Brain microvascular endothelial cell (primary cell): ENCODE results near the gene PPARA.

ENCODE experiments used
- DNase-seq: peaks from one replicate; pipeline ENCODE4 v3.0.0-alpha.2; 2020
- H3K27ac ChIP-seq: fragments of 250-450 bp; sonication (Bioruptor Pico); 2 replicates; pipeline ENCODE4 v1.5.1; 2020; ENCODE audit warnings: mild to moderate bottlenecking, moderate library complexity
- H3K27me3 ChIP-seq: fragments of 250-450 bp; sonication (Bioruptor Pico); replicated peaks from 2 replicates; pipeline ENCODE4 v1.5.1; 2020; ENCODE audit warnings: mild to moderate bottlenecking
- H3K36me3 ChIP-seq: fragments of 250-450 bp; sonication (Bioruptor Pico); replicated peaks from 2 replicates; pipeline ENCODE4 v1.5.1; 2020; ENCODE audit warnings: mild to moderate bottlenecking
- H3K4me3 ChIP-seq: 2 replicates; pipeline ENCODE4 v1.5.1; 2011; ENCODE audit warnings: low read depth, mild to moderate bottlenecking, control low read depth, low read length, moderate library complexity
- in situ Hi-C: cut with HindIII; loops from 2 replicates; pipeline ENCODE4 v1.10.0; 2017; ENCODE audit warnings: low sequenced_read_pairs, low pct_ligation_motif_present
- TF ChIP-seq, protein P1 (sequence below): IDR thresholded peaks from 2 replicates; pipeline ENCODE4 v1.5.1; 2011; ENCODE audit warnings: low read depth, mild to moderate bottlenecking, moderate library complexity, low read length, control low read depth, inconsistent platforms; ENCODE audit errors: missing control alignments

PPARA gene

DNA sequence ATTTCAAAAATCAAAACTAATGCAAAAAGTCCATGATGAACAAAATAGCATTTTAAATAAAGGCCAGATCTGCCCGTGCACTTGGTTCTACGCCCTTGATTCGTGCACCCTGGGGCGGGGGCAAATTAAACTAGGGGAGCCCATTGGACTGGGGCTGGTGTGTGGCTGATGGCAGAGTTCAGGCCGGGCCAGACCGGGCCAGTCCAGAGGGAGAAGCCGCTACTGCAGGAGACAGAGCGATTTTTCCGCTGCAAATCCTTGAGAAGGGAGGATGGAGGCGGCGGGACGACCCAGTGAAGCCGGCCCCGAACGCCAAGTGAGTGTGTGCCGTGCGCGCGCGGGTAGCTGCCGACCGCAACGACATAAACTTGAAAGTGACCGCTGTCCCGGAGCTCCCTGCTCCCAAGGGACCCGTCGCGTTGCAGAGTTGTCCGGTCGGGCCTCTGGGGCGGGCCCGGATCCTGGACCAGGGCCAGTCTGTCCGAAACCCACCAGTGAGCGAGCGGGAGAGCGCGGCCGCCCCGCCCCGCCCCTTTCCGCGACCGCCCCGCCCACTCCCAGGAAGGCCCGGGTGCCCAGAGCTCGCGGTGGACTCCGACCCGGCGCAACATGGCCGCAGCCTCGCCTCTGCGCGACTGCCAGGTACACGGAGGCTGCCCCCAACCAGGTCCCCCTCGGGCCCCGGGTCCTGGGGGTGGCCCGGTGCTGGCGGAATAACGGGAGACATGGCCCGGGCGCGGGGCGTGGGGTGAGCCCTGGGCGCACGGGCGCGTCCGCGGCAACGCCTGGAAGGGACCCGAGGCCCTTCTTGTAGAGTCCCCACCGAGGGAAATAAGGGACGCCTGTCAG lies 117.3 kb downstream of the PPARA start, which contains the start of gene TTC38:
Gene TTC38, plus strand, starts transcription at position 578 of the 849 bp plus-strand sequence. Its CDS starts 32 bp downstream, at position 610.
- Histone ChIP-seq H3K27ac (no peak within 1 kb of the TSS), H3K4me3 (peak within 1 kb of the TSS; percentile 73), H3K27me3 (no peaks in the 10 kb centered on the region), H3K36me3 (peaks cover 3% of the 10 kb centered on the region)
- TF ChIP-seq, protein P1, sequence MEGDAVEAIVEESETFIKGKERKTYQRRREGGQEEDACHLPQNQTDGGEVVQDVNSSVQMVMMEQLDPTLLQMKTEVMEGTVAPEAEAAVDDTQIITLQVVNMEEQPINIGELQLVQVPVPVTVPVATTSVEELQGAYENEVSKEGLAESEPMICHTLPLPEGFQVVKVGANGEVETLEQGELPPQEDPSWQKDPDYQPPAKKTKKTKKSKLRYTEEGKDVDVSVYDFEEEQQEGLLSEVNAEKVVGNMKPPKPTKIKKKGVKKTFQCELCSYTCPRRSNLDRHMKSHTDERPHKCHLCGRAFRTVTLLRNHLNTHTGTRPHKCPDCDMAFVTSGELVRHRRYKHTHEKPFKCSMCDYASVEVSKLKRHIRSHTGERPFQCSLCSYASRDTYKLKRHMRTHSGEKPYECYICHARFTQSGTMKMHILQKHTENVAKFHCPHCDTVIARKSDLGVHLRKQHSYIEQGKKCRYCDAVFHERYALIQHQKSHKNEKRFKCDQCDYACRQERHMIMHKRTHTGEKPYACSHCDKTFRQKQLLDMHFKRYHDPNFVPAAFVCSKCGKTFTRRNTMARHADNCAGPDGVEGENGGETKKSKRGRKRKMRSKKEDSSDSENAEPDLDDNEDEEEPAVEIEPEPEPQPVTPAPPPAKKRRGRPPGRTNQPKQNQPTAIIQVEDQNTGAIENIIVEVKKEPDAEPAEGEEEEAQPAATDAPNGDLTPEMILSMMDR = no peak
- in situ Hi-C loops = no loop called here
- peak; percentile 66 for DNase-seq

DNA sequence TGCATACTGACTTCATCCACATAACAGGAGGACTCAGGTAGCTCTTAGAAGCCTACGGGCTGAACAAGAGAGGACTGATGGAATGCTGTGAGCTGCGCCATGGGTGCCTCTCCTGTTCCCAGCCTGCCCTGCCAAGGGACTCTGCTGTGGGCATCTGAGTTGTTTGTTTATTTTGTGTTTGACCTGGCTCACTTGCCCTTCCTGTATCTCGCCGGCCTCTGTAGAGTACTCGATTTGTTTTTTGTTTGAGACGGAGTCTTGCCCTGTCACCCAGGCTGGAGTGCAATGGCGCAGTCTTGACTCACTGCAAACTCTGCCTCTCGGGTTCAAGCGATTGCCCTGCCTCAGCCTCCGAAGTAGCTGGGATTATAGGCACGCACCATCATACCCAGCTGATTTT lies 119.2 kb downstream of the PPARA start:
- Histone ChIP-seq H3K27me3 (no peaks in the 10 kb centered on the region), H3K27ac (no peak overlapping the region), H3K36me3 (peaks cover 12% of the 10 kb centered on the region), H3K4me3 (no peak overlapping the region)
- in situ Hi-C loops = no loop called here
- DNase-seq = no peak
- TF ChIP-seq, protein P1 = no peak

DNA sequence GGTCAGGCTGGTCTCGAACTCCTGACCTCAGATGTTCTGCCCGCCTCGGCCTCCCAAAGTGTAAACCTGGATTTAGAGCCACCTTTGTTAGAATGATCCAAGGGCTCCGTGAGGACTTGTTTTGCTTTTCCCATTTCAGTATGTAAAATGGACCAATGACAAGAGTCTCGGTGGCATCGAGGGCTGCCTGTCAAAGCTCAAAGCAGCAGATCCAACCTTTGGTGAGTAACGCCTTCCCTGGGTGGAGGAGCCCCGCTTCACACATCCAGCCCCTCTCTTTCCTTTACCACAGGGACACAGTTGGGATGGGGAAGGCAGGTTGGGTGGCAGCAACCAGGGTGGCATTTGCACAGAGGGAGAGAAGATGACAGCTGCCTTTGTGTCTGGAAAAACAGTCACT lies 121.9 kb downstream of the PPARA start:
- H3K4me3 ChIP-seq = no peak overlapping the region
- H3K36me3 ChIP-seq = peaks cover 26% of the 10 kb centered on the region
- TF ChIP-seq, protein P1 = no peak
- no peak for DNase-seq
- in situ Hi-C loops = no loop called here
- no peak overlapping the region for H3K27ac ChIP-seq
- H3K27me3 ChIP-seq = no peaks in the 10 kb centered on the region

DNA sequence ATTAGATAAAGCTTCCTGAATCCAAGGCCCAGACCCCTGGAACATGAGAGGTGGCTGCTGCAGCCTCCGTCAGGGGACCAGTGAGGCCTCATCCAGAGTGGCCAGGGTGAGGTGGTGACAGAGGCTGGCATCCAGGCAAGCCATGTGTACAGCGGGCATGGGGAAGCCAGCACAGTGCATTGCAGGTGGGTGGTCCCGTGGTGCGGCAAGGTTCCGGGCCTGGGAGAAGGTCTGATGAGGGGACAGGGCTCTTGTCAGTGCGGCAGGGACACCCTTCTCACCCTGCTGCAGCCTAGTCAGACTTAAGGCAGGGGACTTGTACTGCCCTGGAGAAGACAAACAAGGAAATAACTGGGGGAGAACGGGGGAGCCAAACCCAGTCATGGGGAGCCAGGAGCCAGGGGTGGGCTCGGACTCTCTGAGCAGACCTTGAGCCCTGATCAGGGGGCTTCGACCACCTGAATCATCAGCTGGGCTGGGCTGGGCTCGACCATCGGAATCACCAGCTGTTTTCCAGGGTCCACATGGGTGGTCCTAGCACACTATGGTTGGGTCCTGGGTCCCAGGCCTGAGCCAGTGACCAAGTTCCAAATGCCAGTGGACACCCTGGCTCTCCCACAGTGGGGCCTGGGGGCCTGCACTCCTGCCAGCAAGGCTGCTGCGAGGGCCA lies 122.6 kb downstream of the PPARA start:
- Histone ChIP-seq H3K27ac (no peak overlapping the region), H3K36me3 (peaks cover 30% of the 10 kb centered on the region), H3K4me3 (no peak overlapping the region), H3K27me3 (no peaks in the 10 kb centered on the region)
- no peak for DNase-seq
- TF ChIP-seq, protein P1 = no peak
- in situ Hi-C loops = no loop called here

DNA sequence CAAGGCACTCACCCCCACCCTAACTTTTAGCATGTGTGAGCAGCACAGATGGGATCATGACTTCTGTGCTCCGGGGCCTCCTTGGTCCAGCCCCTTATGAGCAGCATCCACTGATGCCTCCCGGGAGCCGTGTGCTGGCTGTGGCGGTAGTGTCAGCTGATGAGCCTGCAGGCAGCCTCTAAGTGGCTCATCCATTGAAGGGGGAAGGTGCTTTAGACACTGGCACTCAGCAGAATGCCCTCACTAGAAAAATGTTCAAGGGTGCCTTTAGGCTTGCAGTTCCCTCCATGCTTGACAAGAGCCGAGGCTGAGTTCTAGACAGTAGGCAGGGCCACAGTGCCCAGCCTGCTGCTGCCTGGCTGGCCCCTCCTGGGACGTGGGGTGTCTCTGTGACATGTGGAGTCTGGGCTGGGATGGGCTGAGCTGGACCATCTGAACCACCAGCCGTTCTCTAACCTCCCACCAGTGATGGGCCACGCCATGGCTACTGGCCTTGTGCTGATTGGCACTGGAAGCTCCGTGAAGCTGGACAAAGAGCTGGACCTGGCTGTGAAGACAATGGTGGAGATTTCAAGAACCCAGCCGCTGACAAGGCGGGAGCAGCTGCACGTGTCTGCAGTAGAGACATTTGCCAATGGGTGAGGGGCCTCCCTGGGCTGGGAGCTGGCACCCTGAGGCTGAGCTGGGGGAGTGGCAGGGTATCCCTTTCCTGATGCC lies 123.3 kb downstream of the PPARA start:
- in situ Hi-C loops = no loop called here
- TF ChIP-seq, protein P1 = no peak
- no peak for DNase-seq
- Histone ChIP-seq H3K4me3 (no peak overlapping the region), H3K36me3 (peaks cover 36% of the 10 kb centered on the region), H3K27me3 (no peaks in the 10 kb centered on the region), H3K27ac (no peak overlapping the region)
